Erythroblast (primary cell): Measurements from ENCODE around the gene PADI4.

Experiments used
- GATA1 ChIP-seq: IDR thresholded peaks from 2 replicates; pipeline ENCODE4 v1.6.1; 2011; ENCODE audit warnings: low read depth, mild to moderate bottlenecking, control low read depth, low read length, moderate library complexity
- POLR2A ChIP-seq: IDR thresholded peaks from 2 replicates; pipeline ENCODE4 v1.6.1; 2011; ENCODE audit warnings: mild to moderate bottlenecking, low read length

DNA sequence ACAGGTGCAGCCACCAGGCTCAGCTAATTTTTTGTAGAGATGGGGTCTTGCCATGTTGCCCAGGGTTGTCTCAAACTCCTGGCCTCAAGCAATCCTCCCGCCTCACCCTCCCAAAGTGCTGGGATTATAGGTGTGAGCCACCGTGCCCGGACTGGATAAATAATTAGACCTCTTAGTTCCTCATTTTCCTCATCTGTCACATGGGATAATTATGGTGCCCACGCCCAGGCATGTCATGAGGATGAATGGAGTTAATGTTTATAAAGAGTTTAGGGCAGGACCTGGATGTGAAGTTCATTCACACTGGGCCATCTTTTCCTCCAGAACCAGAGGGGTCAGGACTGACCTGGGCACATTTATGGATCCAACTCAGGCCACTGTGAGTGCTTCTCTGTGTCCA, 35.4 kb upstream of the PADI4 start:
- no peak for TF ChIP-seq POLR2A
- no peak for TF ChIP-seq GATA1
